Activated gamma-delta T cell treated with anti-CD3 and anti-CD28 coated beads, Interleukin-2, amount 50 U/mL, for 16 hours (primary cell): ENCODE measurements around the gene PLA2G2A.

Experiments
- DNase-seq: peaks from one replicate; pipeline ENCODE4 v3.0.0-alpha.2; 2020; ENCODE audit warnings: low read depth

PLA2G2A gene

GRCh38 chr1:19926296-19927129, 52.9 kb downstream of the PLA2G2A start:
- no peak for DNase-seq
